HG02840 (cell line): Measurements from ENCODE around the gene LGR5.

Experiments used
- ATAC-seq: cut with Tn5 transposase; IDR thresholded peaks from one replicate; pipeline ENCODE4 v1.9.1; 2021; ENCODE audit warnings: mild to moderate bottlenecking, moderate library complexity, moderate number of reproducible peaks; ENCODE audit not compliant: unreplicated experiment, low FRiP score

LGR5 gene

GRCh38 chr12:71587012-71587411 lies 147.4 kb downstream of the LGR5 start:
- no peak for ATAC-seq

DNA sequence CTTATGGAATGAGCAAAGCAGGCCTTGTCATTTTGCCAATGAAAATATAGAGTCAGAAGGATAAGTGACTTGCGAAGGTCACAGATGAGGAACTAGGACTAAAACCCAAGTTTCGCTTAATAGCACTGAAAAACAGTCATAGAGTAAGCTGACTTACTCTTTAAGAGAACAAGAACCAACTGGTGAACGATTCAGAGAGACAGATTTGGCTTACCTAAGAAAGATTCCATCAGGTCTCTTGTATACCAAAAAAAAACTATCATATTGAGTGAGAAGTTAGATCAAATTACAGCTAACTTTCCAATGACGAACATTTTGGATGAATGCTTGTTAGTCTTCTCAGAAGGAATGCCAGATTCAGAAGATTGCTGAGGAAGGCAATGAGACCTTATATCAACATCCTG lies 149.9 kb downstream of the LGR5 start:
- no peak for ATAC-seq

GRCh38 chr12:71591601-71592000 lies 152.0 kb downstream of the LGR5 start:
- ATAC-seq = no peak

DNA sequence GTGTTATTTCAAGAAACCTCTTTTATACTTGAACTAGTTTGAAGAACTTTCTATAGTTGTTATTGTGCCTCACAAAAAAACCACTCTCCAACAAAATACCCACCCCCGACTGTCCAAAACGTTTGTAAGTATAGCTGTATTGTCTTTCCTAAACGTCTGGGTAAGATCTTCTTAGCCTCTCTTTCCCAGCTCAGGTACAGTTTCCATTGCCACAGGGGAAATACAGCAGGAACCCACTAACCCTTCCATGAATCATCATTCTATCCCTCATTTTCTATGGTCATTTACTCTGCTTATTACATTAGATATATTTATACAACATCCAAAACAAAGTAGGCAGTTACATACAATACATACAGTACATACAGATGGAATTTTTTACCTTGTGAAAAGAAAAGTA lies 153.2 kb downstream of the LGR5 start:
- ATAC-seq = no peak

DNA sequence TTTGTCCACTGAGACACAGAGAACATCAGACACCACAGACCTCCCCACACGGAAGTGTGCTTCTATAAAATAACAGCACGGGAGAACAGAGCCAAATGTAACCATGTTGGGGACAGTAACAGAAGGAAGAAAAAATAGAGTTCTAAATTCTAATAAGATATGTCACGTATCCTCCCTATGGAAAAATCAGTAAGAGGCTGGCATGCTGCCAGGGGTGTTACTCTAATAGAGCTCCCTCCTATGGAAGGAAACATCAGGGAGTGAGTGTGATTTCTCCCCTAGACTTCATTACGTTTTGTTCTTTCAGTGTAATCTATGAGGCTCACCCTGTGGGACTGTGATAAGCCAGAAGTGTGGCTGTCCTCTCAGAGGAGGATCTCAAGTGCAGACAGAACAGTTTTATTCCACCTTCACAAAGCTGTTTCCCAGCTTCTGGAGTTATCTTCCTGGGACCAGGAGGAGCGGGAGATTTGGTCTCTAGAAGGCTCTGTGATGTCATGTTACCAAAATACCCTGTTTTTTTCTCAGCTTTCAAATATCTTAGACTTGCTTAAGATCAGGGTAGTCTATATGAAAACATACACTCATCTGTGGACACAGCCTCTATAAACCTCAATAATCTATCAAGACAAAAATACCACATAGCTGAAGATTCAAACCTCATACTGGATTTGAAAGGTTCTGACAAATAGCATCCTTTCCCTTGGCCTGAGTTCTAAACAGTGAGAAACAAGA lies 154.8 kb downstream of the LGR5 start:
- ATAC-seq = no peak

GRCh38 chr12:71599210-71599609 lies 159.6 kb downstream of the LGR5 start:
- no peak for ATAC-seq

DNA sequence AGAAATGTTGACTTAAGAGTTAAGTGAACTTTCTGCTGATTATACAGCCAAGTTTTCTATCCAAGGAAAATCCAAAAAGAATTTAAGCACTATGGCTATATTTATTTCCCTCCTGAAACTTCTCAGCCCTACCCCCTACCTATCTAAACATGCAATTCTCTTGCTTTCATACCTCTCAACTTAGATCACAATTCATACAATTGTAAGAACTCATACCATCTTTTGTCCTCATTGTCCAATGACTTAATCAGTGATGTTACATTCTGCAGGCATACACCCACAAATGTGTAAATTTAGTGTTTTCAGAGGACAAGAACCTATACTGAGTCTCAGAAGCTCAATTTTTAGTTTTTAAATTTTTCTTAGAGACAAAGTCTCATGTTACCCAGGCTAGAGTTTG lies 161.9 kb downstream of the LGR5 start:
- no peak for ATAC-seq

DNA sequence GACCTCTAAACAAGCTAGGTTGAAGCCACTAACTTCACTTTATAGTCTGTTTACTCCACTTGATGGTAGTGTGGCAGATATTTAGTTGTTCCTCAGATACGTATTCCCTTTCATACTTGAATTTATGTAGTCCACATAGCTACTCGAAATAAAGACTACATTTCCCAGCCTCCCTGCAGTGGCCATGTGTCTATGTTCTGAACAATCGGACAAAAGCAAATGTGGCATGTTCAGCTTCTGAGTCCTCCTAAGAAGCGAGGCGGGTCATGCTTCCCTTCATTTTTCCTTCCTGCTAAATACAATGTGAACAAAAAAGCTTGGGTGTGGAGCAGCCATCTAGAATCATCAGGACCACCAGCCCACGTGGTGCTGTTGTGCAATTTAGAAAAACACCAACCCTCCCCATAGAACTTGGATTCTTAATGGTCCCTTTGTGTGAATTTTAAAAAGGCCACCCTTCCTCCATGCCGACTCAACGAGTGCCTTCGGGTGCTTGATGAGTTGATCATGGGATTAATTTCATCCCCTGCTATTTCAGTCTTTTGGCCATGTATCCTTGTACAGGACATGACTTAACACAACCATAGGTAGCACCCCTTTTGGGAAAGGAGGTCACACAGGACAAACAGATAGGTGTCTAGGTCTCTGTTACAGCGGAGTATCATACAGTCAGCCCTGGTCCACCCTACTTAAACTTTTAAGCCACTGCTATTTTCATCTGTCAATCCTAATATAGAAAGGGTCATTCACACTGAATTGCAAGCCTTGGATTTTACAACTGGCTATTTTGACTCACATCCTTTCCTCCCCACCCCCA lies 163.4 kb downstream of the LGR5 start:
- ATAC-seq = no peak

- ATAC-seq = no peak
Observed at GRCh38 chr12:71605039-71605438, 165.4 kb downstream of the LGR5 start.

DNA sequence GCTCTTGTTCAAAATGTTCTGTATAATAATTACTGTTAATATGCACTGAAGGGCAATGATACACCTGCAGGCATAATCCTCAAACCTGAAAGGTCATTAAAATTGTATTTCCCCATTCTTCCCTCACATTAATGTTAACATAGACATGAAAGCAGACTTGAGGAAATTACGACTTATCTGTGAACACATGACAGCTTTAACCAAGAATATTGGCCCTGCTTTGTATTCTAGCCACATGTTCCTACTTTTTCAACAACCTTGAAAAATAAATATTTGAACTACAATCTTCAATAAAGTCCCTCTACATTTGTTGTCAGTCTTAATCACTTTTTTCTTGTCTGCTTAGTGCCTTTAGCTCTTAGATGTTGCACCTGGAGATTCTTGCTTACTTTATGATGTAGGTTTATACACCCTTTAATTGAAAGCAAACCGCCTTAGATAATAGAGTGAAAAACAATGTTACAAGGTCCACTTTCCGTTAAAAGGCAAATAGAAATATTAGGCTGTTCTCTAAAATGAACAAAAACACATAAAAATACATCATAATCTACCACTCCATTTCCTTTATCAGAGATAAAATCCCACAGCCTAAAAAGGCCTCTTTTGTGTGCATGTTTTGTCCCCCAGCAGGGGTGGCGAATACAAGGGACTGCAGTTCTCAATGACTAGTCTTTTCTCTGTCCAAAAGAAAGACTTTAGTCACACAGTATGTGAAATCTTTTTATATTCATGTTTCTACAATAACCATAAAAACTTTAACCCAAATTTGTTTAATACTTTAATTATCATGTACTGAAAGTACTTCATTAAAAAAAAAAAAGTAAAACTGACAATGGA lies 168.1 kb downstream of the LGR5 start:
- ATAC-seq = no peak

DNA sequence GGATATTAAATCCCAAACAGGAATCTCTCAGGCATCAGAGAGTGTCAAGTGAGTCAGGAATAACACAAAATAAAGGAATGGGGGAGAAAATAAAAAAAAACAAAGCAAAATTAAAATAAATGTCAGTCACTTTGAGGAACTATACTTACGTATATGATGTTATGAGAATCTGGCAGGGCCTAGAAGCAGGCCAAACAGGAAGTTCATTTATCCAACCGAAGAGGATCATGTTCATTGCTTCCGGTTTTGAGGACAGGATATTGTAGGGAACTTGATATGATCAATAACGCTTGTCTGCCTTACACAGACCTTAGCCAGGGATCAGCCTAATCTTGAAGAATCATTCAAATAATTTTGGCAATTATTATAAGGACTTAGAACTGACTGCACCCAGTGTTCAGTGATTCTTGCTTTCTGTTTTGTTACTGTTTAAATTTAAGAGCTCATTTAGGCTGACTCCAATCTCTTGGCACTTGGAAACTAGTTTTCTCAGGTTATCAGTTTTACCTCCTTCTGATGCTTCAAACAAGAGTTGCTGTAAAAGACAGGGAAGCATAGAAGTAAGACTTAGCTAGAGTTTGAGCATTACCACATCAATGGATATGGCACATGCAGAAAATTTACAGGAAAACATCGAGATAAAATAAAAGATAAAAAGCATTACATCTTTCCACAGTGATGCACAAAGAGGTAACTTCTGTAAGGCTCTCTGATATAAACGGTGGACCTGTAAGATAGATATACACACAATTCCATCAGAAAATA lies 170.6 kb downstream of the LGR5 start:
- ATAC-seq = no peak

DNA sequence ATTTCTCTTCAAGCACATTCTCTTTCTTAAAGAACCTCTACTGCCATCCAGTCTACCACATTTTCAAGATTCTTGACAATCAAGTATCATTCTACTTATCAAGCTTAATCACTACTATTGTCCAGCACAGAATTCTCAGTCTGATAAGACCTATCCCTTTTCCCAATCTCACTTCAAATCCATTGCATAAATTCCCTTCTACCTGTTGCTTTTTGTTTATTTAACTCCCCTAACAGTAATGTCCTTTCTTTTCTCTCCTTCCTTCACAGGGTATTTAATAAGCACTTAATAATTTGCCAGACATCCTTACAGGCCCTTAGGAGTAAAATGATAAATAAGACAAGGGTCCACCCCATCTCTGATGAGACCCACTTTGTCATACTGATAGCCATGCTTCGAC lies 182.3 kb downstream of the LGR5 start:
- no peak for ATAC-seq

DNA sequence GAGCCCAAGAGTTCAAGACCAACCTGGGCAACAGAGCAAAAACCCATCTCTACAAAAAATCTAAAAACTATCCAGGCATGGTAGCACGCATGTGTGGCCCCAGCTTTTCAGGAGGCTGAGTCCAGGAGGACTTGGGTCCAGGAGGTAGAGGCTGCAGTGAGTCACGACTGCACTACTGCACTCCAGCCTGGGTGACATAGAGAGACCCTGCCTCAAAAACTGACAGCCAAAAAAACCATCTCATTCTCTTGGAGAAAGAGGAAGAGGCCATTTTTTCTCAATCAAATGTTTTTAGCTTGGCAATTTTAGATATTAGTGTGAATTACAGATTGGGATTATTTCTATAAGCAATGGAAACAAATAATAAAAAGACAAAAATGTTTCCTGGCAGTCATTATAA lies 185.9 kb downstream of the LGR5 start:
- ATAC-seq = no peak

- ATAC-seq = no peak
Observed at GRCh38 chr12:71626098-71626497, 186.5 kb downstream of the LGR5 start.

DNA sequence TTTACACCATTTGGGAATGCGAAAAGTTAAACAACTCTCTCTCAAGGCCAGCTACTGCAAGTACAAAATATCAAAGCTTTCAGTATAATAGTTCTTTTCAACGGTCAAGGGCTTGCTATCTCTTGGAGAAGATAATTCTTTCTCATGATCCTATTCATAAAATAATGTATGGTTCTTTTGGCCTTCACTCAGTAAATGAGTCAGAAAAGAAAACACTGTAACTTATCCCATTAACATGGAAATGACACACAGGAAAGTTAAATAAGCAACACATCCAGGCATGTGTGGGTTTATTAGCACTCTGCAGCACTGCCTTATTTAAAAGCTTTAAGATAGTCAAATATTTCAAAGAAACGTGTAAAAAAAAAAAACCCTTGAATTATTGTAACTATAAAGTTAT lies 187.2 kb downstream of the LGR5 start:
- ATAC-seq = no peak

DNA sequence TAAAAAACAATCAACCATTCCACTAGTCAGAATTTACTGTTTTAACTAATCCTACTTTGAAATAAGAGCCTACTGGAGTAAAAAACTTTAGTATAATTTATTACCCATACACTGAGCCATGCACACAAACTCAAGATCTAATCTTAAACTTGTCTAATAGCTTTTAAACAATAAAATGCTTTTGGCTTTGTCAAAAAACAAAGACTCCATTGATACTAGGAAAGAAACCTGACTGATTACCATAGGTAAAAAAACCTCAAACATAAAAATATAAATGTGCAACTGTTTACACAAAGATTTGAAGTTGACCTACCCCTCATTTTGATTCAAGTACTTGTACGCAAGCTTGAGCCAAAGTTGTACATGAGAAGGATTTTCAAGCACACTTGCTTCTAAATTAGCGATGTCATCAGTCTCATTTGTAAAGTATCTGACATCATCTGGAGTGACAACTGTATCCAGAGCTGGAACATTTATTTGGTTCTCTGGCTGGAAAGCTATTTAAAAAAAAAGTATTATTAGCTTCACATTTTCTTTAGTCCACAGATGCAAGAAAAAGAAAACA lies 187.9 kb downstream of the LGR5 start:
- ATAC-seq = no peak
